ENCODE results near the gene BCAS1.

DNA sequence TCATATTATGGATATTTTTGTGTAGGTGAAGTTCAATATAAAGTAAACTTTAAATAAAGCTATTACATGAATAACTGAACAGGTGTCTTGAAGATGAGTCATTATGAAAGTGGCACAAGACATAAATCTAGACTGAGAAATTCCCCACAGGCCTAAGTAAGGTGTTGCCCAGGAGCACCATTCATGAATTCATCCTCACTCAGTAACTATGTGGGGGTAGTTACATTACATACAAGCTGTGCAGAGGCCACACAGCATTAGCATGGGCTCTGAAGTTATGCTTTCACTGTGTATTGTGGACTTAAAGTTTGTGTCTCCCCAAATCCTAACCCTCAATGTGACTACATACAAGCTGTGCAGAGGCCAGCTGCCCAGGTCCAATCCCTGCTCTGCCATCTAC lies 65.9 kb downstream of the BCAS1 start:
- TF ChIP-seq ELF1 (IDR thresholded peaks at IDR 0.05; ENCODE audit: borderline replicate concordance, low read depth) = no peak
- no peak for TF ChIP-seq POLR2A (IDR thresholded peaks at IDR 0.05; ENCODE audit: borderline replicate concordance, extremely low read depth, insufficient read depth, insufficient read length)
